SU-DHL-6 (cell line): Measurements from ENCODE around the gene UQCRQ.

ENCODE experiments used
- H2AFZ ChIP-seq: fragments of 200-600 bp; sonication (generic); 2 replicates; pipeline ENCODE4 v1.6.1; 2014; ENCODE audit warnings: low read depth, mild to moderate bottlenecking, moderate library complexity, mixed read lengths, antibody characterized with exemption, low read length; ENCODE audit not compliant: severe bottlenecking
- H3F3A ChIP-seq: fragments of 200-600 bp; shearing (Covaris generic); 2 replicates; pipeline ENCODE4 v1.6.0; 2016; ENCODE audit warnings: antibody characterized with exemption, mild to moderate bottlenecking; ENCODE audit not compliant: insufficient read depth
- H3K27ac ChIP-seq: fragments of 200-600 bp; sonication (generic); 2 replicates; pipeline ENCODE4 v1.5.1; 2016; ENCODE audit warnings: low read depth, mild to moderate bottlenecking, low read length, moderate library complexity, mixed read lengths
- H3K27me3 ChIP-seq: fragments of 200-600 bp; sonication (generic), shearing (Covaris generic); 2 replicates; pipeline ENCODE4 v1.6.0; 2014; ENCODE audit warnings: mild to moderate bottlenecking, low read length
- H3K36me3 ChIP-seq: fragments of 200-600 bp; sonication (generic); 2 replicates; pipeline ENCODE4 v1.6.1; 2014; ENCODE audit warnings: mild to moderate bottlenecking, low read length, mixed read lengths
- H3K4me2 ChIP-seq: fragments of 300-600, 200-600 bp; shearing (Covaris generic), sonication (generic); 2 replicates; pipeline ENCODE4 v1.6.0; 2014; ENCODE audit warnings: low read length, low read depth, mild to moderate bottlenecking; ENCODE audit not compliant: poor library complexity, severe bottlenecking
- H3K4me3 ChIP-seq: fragments of 200-600 bp; sonication (generic); 2 replicates; pipeline ENCODE4 v1.5.1; 2014; ENCODE audit warnings: antibody characterized with exemption, low read length, mild to moderate bottlenecking, mixed read lengths; ENCODE audit not compliant: insufficient read depth, poor library complexity, severe bottlenecking
- H3K79me2 ChIP-seq: fragments of 200-600 bp; sonication (generic); 2 replicates; pipeline ENCODE4 v1.6.1; 2014; ENCODE audit warnings: mild to moderate bottlenecking, low read length, moderate library complexity; ENCODE audit not compliant: insufficient read depth
- H3K9ac ChIP-seq: fragments of 200-600 bp; sonication (generic); 2 replicates; pipeline ENCODE4 v1.7.0; 2014; ENCODE audit warnings: mild to moderate bottlenecking, low read length
- H3K9me2 ChIP-seq: fragments of 200-600 bp; sonication (generic); replicated peaks from 2 replicates; pipeline ENCODE4 v1.6.1; 2014; ENCODE audit warnings: low read length; ENCODE audit not compliant: insufficient read depth
- H3K9me3 ChIP-seq: fragments of 200-600 bp; sonication (generic); 2 replicates; pipeline ENCODE4 v1.6.1; 2014; ENCODE audit warnings: low read length, mixed read lengths; ENCODE audit not compliant: insufficient read depth
- H4K20me1 ChIP-seq: fragments of 200-600 bp; sonication (generic); 2 replicates; pipeline ENCODE4 v1.6.1; 2014; ENCODE audit warnings: low read depth, mild to moderate bottlenecking, antibody characterized with exemption, low read length, moderate library complexity, mixed read lengths
- CTCF ChIP-seq: fragments of 200-600 bp; sonication (generic); IDR thresholded peaks from one replicate; pipeline ENCODE4 v1.5.1; 2017; ENCODE audit warnings: antibody characterized with exemption, mild to moderate bottlenecking, low read length, moderate library complexity; ENCODE audit not compliant: insufficient read depth, poor library complexity, severe bottlenecking
- EZH2phosphoT487 ChIP-seq: fragments of 200-600 bp; sonication (generic), shearing (Covaris generic); conservative IDR thresholded peaks from 2 replicates; pipeline ENCODE4 v1.6.1; 2018; ENCODE audit warnings: mild to moderate bottlenecking, antibody characterized with exemption, low read length, moderate library complexity, mixed read lengths

The UQCRQ gene

DNA sequence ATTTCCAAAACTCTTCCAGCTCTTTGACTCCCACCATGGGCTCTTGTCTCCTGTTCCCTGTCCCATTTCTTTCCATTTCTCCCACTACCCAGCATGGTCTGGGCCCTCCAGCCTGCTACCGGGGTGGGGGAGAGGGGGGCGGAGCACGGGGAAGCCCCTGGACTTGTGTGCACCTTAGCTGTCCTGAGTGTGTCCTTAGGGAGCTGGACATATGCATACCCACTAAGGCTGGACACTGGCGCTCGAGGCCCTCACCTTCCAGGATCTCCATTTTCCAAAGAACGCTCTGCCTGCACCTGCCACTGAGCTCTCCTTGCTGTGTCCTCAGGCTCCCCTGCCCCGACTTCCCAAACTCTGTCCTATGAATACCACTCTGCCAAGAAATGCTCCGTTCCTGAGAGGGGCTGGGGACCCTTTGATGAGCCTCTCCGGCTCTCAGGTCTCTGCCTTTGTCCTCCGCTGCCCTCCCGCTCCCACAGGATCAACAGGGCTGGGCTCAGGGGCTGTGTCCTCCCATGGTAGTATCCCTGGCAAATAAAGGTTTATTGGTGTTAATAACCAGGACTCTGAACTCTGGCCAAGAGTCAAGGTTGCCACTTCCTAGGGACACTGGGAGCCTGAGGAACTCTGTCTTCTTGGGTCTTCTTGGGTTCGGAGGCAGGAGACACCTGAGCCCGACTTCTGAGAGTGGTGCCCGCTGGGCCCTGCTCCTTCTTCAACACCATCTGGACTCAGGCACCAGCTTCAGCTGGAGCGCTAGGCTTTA, 35.2 kb upstream of the UQCRQ start:
- no peaks in the 10 kb centered on the region for H3K9me3 ChIP-seq
- H3K27ac ChIP-seq = no peak overlapping the region
- H3K9me2 ChIP-seq = no peaks in the 10 kb centered on the region
- no peak for TF ChIP-seq EZH2phosphoT487
- TF ChIP-seq CTCF = no peak
- no peak overlapping the region for H3K4me2 ChIP-seq
- no peaks in the 10 kb centered on the region for H4K20me1 ChIP-seq
- H3K27me3 ChIP-seq = no peaks in the 10 kb centered on the region
- H3K79me2 ChIP-seq = no peaks in the 10 kb centered on the region
- H3K9ac ChIP-seq = no peak overlapping the region
- H3F3A ChIP-seq = no peaks in the 10 kb centered on the region
- H2AFZ ChIP-seq = no peak overlapping the region
- no peaks in the 10 kb centered on the region for H3K36me3 ChIP-seq
- H3K4me3 ChIP-seq = no peak overlapping the region

- no peak for TF ChIP-seq EZH2phosphoT487
- no peak for TF ChIP-seq CTCF
- Histone ChIP-seq H3K79me2 (no peaks in the 10 kb centered on the region), H3K9me2 (no peaks in the 10 kb centered on the region), H3K4me2 (no peak overlapping the region), H4K20me1 (no peaks in the 10 kb centered on the region), H3K27me3 (no peaks in the 10 kb centered on the region), H3K4me3 (no peak overlapping the region), H2AFZ (no peak overlapping the region), H3K36me3 (no peaks in the 10 kb centered on the region), H3F3A (no peaks in the 10 kb centered on the region), H3K9me3 (no peaks in the 10 kb centered on the region), H3K27ac (no peak overlapping the region), H3K9ac (no peak overlapping the region)
These were observed 33.8 kb upstream of the UQCRQ start for GRCh38 chr5:132832612-132833011.

- Histone ChIP-seq H3K27me3 (no peaks in the 10 kb centered on the region), H3K4me2 (no peak overlapping the region), H3K27ac (no peak overlapping the region), H4K20me1 (no peaks in the 10 kb centered on the region), H3K79me2 (no peaks in the 10 kb centered on the region), H3K36me3 (no peaks in the 10 kb centered on the region), H3K4me3 (no peak overlapping the region), H3F3A (no peaks in the 10 kb centered on the region), H2AFZ (no peak overlapping the region), H3K9me3 (no peaks in the 10 kb centered on the region), H3K9ac (no peak overlapping the region), H3K9me2 (no peaks in the 10 kb centered on the region)
- TF ChIP-seq EZH2phosphoT487 (no peak), CTCF (no peak)
These were observed 32.4 kb upstream of the UQCRQ start for GRCh38 chr5:132834057-132834456.
